HK-2 (cell line): Measurements from ENCODE around the gene BFSP1.

Experiments
- DNase-seq: peaks from one replicate; pipeline ENCODE4 v3.0.0-alpha.2; 2018; ENCODE audit not compliant: unreplicated experiment

Gene BFSP1

GRCh38 chr20:17530716-17531664 is at the start of gene BFSP1:
Gene BFSP1, minus strand, starts transcription at chr20:17531379. Its CDS starts 50 bp downstream, at chr20:17531329.
- peak; percentile 73 for DNase-seq

- DNase-seq = no peak
These were observed 49.7 kb upstream of the BFSP1 start for GRCh38 chr20:17580895-17581294.

- DNase-seq = no peak
These were observed 48.3 kb upstream of the BFSP1 start for GRCh38 chr20:17579369-17580039.

GRCh38 chr20:17576215-17576614 is 45.0 kb upstream of the BFSP1 start:
- DNase-seq = no peak

- DNase-seq = no peak
These were observed 42.3 kb upstream of the BFSP1 start for GRCh38 chr20:17573463-17573862.

GRCh38 chr20:17572034-17572638 is 41.0 kb upstream of the BFSP1 start:
- DNase-seq = no peak

- DNase-seq = no peak
These were observed 40.0 kb upstream of the BFSP1 start for GRCh38 chr20:17571153-17571527.

GRCh38 chr20:17570347-17571152 is 39.4 kb upstream of the BFSP1 start:
- DNase-seq = peak; percentile 53

- DNase-seq = peak; percentile 98
These were observed 38.6 kb upstream of the BFSP1 start, which contains the start of gene DSTN for GRCh38 chr20:17569616-17570346. Gene DSTN, plus strand, starts transcription at chr20:17570075. Its CDS starts 134 bp downstream, at chr20:17570209.

GRCh38 chr20:17568972-17569521 is 37.9 kb upstream of the BFSP1 start:
- DNase-seq = peak; percentile 98

- DNase-seq = no peak
These were observed 37.0 kb upstream of the BFSP1 start for GRCh38 chr20:17568045-17568788.

GRCh38 chr20:17566345-17566744 is 35.2 kb upstream of the BFSP1 start:
- DNase-seq = no peak

GRCh38 chr20:17565169-17565845 is 34.1 kb upstream of the BFSP1 start:
- no peak for DNase-seq

- DNase-seq = no peak
These were observed 31.7 kb upstream of the BFSP1 start for GRCh38 chr20:17562804-17563305.

GRCh38 chr20:17560344-17561074 is 29.3 kb upstream of the BFSP1 start:
- DNase-seq = no peak

GRCh38 chr20:17559338-17559737 is 28.2 kb upstream of the BFSP1 start:
- no peak for DNase-seq

GRCh38 chr20:17558941-17559304 is 27.7 kb upstream of the BFSP1 start:
- no peak for DNase-seq

GRCh38 chr20:17558154-17558940 is 27.2 kb upstream of the BFSP1 start:
- DNase-seq = peak; percentile 75
